ENCODE measurements around the gene LRWD1. TPM values are rescaled to one million over a fixed set of nuclear protein-coding genes. Genes with fewer than 3 reads are reported as not detected.

LRWD1 gene
- total RNA-seq, 2 donors from 2014 or later, result 30.9 to 43.5 TPM

DNA sequence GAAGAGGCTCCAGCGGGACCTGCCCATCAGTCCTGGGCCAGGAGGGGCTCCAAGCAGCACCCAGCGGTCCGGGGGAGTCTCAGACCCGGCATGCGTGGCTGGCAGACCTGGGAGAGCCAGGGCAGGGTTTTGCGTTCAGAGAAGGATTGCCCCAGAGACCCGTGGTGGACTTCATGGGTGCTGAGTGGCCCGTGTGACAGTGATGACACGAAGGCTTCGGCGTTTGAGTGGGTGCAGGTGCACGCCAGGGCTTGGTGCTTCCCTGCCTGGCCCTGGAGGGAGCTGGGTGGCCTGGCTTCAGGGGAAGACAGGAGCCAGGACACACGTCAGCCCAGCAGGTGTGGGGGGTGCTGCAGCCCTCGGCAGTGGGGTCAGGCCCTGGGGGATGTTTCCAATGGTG lies 17.5 kb upstream of the LRWD1 start:
- H3K36me3 ChIP-seq (ENCODE audit: control insufficient read depth, insufficient read depth, low read length), result no peaks in the 10 kb centered on the region
- H3K27ac Mint-ChIP-seq, result no peak overlapping the region
- DNase-seq, result no peak
- no peaks in the 10 kb centered on the region for H3K9me3 Mint-ChIP-seq
- 85 to 91% methylated on average over 8 to 14 of the region's 14 CpGs for WGBS, 2 experiments (ENCODE audit: insufficient coverage in 1 of 2, insufficient read length in 1 of 2)
- H3K27me3 Mint-ChIP-seq (ENCODE audit: insufficient read depth), result no peaks in the 10 kb centered on the region
- H3K27me3 ChIP-seq (ENCODE audit: control insufficient read depth, insufficient read depth, low read length, poor library complexity, severe bottlenecking), result no peaks in the 10 kb centered on the region
- no peaks in the 10 kb centered on the region for H3K4me1 ChIP-seq (ENCODE audit: control insufficient read depth, insufficient read depth, low read length)
- H3K9me3 ChIP-seq (ENCODE audit: control insufficient read depth, low read length), result no peaks in the 10 kb centered on the region
- no peak overlapping the region for H3K27ac ChIP-seq (ENCODE audit: low read depth, low read length)
- TF ChIP-seq CTCF (conservative IDR thresholded peaks at IDR 0.05), result no peak
- no peak overlapping the region for H3K9ac ChIP-seq (ENCODE audit: extremely low read depth, low read length, poor library complexity, severe bottlenecking)
- H3K4me3 Mint-ChIP-seq, result no peak overlapping the region
- no peaks in the 10 kb centered on the region for H3K4me1 Mint-ChIP-seq
- peaks cover 16% of the 10 kb centered on the region for H3K36me3 Mint-ChIP-seq (ENCODE audit: low read depth)
- no peak overlapping the region for H3K4me3 ChIP-seq (ENCODE audit: low read length)

DNA sequence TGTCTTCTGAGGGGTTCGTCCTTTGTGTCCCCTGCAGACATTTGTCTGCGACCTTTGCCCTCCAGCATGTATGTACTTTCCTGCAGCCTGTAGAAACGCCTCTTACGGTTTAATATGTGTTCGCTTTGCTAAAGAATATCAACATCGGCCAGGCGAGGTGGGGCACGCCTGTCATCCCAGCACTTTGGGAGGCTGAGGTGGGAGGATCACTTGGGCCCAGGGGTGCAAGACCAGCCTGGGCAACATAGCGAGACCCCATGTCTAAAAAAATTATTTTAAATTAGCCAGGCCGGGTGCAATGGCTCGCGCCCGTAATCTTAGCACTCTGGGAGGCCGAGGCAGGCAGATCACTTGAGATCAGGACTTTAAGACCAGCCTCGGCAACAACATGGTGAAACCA lies 15.6 kb upstream of the LRWD1 start:
- H3K4me3 Mint-ChIP-seq, result no peak overlapping the region
- no peaks in the 10 kb centered on the region for H3K9me3 Mint-ChIP-seq
- Histone ChIP-seq H3K4me3 (ENCODE audit: low read length) (no peak overlapping the region), H3K36me3 (ENCODE audit: control insufficient read depth, insufficient read depth, low read length) (no peaks in the 10 kb centered on the region), H3K4me1 (ENCODE audit: control insufficient read depth, insufficient read depth, low read length) (no peaks in the 10 kb centered on the region), H3K27me3 (ENCODE audit: control insufficient read depth, insufficient read depth, low read length, poor library complexity, severe bottlenecking) (no peaks in the 10 kb centered on the region), H3K9me3 (ENCODE audit: control insufficient read depth, low read length) (no peaks in the 10 kb centered on the region), H3K27ac (ENCODE audit: low read depth, low read length) (no peak overlapping the region), H3K9ac (ENCODE audit: extremely low read depth, low read length, poor library complexity, severe bottlenecking) (no peak overlapping the region)
- no peak for DNase-seq
- 95 to 98% methylated on average over 13 to 15 of the region's 15 CpGs for WGBS, 2 experiments (ENCODE audit: insufficient coverage in 1 of 2, insufficient read length in 1 of 2)
- no peaks in the 10 kb centered on the region for H3K27me3 Mint-ChIP-seq (ENCODE audit: insufficient read depth)
- H3K36me3 Mint-ChIP-seq (ENCODE audit: low read depth), result peaks cover 9% of the 10 kb centered on the region
- H3K27ac Mint-ChIP-seq, result no peak overlapping the region
- TF ChIP-seq CTCF (conservative IDR thresholded peaks at IDR 0.05), result no peak
- no peaks in the 10 kb centered on the region for H3K4me1 Mint-ChIP-seq

GRCh38 chr7:102450242-102450641 lies 14.5 kb upstream of the LRWD1 start:
- H3K9ac ChIP-seq (ENCODE audit: extremely low read depth, low read length, poor library complexity, severe bottlenecking), result no peak overlapping the region
- H3K36me3 Mint-ChIP-seq (ENCODE audit: low read depth), result peaks cover 4% of the 10 kb centered on the region
- H3K27ac Mint-ChIP-seq, result no peak overlapping the region
- H3K27me3 Mint-ChIP-seq (ENCODE audit: insufficient read depth), result no peaks in the 10 kb centered on the region
- no peaks in the 10 kb centered on the region for H3K36me3 ChIP-seq (ENCODE audit: control insufficient read depth, insufficient read depth, low read length)
- DNase-seq, result peak; percentile 50
- no peak overlapping the region for H3K27ac ChIP-seq (ENCODE audit: low read depth, low read length)
- H3K9me3 Mint-ChIP-seq, result no peaks in the 10 kb centered on the region
- no peaks in the 10 kb centered on the region for H3K9me3 ChIP-seq (ENCODE audit: control insufficient read depth, low read length)
- WGBS, 2 experiments (ENCODE audit: insufficient coverage in 1 of 2, insufficient read length in 1 of 2), result 91 to 94% methylated on average over 6 of the region's 6 CpGs
- no peak overlapping the region for H3K4me3 ChIP-seq (ENCODE audit: low read length)
- H3K4me3 Mint-ChIP-seq, result no peak overlapping the region
- peak; percentile 30 for TF ChIP-seq CTCF (conservative IDR thresholded peaks at IDR 0.05)
- H3K27me3 ChIP-seq (ENCODE audit: control insufficient read depth, insufficient read depth, low read length, poor library complexity, severe bottlenecking), result no peaks in the 10 kb centered on the region
- no peaks in the 10 kb centered on the region for H3K4me1 Mint-ChIP-seq
- H3K4me1 ChIP-seq (ENCODE audit: control insufficient read depth, insufficient read depth, low read length), result no peaks in the 10 kb centered on the region

Data from endodermal cell (in vitro differentiated cells).